ENCODE measurements around the gene SRGAP1. TPM values are rescaled to one million over a fixed set of nuclear protein-coding genes. Genes with fewer than 3 reads are reported as not detected.

Gene SRGAP1
- total and polyA plus RNA-seq, 2 of the 13 experiments (the other 11 are each of a cell fraction or from before 2014, with no cell fraction given), result 1.6 to 3.4 TPM

DNA sequence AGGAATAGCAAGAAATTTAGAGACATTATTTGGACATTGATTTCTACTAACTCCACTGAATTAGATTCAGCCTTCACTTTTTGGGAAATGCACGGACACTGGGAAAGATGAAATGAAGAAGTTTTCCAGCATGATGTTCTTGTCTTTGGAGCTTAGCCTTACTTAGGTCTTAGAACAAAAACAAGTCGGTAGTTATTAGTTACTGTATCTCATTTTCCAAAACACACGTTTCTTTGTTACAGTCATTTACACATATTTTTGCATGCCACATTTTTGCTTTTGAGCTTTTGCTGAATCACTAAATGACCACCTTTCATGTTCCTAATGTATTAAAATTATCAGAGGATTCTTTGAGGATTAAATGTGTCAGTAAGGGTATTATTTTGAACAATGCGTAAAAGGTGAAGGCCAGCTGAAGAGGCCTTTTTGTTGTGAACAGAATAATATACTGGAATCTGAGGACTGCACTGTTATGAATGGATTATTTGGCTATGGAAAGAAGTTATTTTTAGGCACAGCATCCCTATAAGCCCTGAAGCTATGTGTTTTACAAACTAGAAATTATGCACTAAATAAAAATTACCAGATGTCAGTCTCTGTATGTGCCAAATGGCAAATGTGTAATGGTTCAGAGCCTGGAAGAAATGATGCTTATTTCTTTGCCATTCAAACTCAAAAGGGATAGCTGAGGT, 138.2 kb downstream of the SRGAP1 start (continued):
- TF ChIP-seq, protein P1, sequence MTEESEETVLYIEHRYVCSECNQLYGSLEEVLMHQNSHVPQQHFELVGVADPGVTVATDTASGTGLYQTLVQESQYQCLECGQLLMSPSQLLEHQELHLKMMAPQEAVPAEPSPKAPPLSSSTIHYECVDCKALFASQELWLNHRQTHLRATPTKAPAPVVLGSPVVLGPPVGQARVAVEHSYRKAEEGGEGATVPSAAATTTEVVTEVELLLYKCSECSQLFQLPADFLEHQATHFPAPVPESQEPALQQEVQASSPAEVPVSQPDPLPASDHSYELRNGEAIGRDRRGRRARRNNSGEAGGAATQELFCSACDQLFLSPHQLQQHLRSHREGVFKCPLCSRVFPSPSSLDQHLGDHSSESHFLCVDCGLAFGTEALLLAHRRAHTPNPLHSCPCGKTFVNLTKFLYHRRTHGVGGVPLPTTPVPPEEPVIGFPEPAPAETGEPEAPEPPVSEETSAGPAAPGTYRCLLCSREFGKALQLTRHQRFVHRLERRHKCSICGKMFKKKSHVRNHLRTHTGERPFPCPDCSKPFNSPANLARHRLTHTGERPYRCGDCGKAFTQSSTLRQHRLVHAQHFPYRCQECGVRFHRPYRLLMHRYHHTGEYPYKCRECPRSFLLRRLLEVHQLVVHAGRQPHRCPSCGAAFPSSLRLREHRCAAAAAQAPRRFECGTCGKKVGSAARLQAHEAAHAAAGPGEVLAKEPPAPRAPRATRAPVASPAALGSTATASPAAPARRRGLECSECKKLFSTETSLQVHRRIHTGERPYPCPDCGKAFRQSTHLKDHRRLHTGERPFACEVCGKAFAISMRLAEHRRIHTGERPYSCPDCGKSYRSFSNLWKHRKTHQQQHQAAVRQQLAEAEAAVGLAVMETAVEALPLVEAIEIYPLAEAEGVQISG (CRISPR knock-in tag; IDR thresholded peaks at IDR 0.05), result no peak
- no peak for TF ChIP-seq ZNF205 (CRISPR knock-in tag; IDR thresholded peaks at IDR 0.05)
- TF ChIP-seq, protein P2, sequence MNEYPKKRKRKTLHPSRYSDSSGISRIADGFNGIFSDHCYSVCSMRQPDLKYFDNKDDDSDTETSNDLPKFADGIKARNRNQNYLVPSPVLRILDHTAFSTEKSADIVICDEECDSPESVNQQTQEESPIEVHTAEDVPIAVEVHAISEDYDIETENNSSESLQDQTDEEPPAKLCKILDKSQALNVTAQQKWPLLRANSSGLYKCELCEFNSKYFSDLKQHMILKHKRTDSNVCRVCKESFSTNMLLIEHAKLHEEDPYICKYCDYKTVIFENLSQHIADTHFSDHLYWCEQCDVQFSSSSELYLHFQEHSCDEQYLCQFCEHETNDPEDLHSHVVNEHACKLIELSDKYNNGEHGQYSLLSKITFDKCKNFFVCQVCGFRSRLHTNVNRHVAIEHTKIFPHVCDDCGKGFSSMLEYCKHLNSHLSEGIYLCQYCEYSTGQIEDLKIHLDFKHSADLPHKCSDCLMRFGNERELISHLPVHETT (CRISPR knock-in tag; conservative IDR thresholded peaks at IDR 0.05), result no peak
- TF ChIP-seq, protein P3, sequence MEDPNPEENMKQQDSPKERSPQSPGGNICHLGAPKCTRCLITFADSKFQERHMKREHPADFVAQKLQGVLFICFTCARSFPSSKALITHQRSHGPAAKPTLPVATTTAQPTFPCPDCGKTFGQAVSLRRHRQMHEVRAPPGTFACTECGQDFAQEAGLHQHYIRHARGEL (CRISPR knock-in tag; IDR thresholded peaks at IDR 0.05), result no peak
- no peak for TF ChIP-seq NR2F1 (CRISPR knock-in tag; IDR thresholded peaks at IDR 0.05)

DNA sequence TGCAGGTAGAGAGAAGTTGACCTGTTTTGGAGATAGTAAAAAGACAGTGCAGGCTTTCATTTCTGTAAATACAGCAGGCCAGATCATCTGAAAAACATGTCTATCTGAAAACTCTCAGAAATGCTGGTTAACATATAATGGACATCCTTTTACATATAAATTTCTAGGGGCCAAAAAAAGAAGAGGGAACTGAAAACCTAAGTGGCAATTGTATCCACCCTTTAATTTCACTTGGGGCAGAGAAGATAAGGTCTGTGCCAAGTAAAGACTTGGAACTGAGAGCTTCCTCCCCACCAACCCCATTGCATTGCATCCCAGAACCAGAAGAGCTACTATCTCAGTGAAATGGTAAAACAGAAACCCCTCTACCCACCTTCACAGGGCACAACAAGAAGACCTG, 141.0 kb downstream of the SRGAP1 start:
- no TSS peak for BruUV-seq (replicated peaks)
- FAIRE-seq, result no peak

More for the DNA sequence above, 141.0 kb downstream of the SRGAP1 start:
- H3K4me3 ChIP-seq (replicated peaks in 1 of 3; ENCODE audit: insufficient read depth in 1 of 3, low read depth in 2 of 3, low read length in 3 of 3), result no peak overlapping the region
- ChIA-PET CTCF (ENCODE audit: low intra/inter-chr PET ratio, low total read pairs) (no interaction called here), POLR2A (no interaction called here)
- no peak for ATAC-seq
- no peak overlapping the region for H3K4me2 ChIP-seq (ENCODE audit: low read depth, low read length)
- TF ChIP-seq CCDC6 (CRISPR knock-in tag; IDR thresholded peaks at IDR 0.05), result no peak
- H3K79me2 ChIP-seq (ENCODE audit: insufficient read depth, low read length), result no peaks in the 10 kb centered on the region
- peaks cover 12% of the 10 kb centered on the region for H3K4me1 ChIP-seq (ENCODE audit: insufficient read depth, low read length)
- intact Hi-C loops (cut with micrococcal nuclease; ENCODE audit: unreplicated experiment), result no loop called here
- no peaks in the 10 kb centered on the region for H3K9me3 ChIP-seq (ENCODE audit: low read length)
- H3K36me3 ChIP-seq (replicated peaks in 1 of 2; ENCODE audit: control insufficient read depth in 1 of 2, insufficient read depth in 2 of 2, low read length in 2 of 2), result no peaks in the 10 kb centered on the region
- no peak overlapping the region for H3K27ac ChIP-seq (ENCODE audit: extremely low read length, insufficient read depth, low read length)
- H3K27me3 ChIP-seq (ENCODE audit: control insufficient read depth in 1 of 2, insufficient read depth in 2 of 2, low read length in 2 of 2), result no peaks in the 10 kb centered on the region
- in situ Hi-C loops (cut with HindIII; ENCODE audit: extremely low pct_ligation_motif_present, low pct_unique_long_range_greater_than_20kb), result no loop called here
- no peaks in the 10 kb centered on the region for H4K20me1 ChIP-seq (ENCODE audit: insufficient read depth, low read length)
- no peak overlapping the region for H3K9ac ChIP-seq (ENCODE audit: insufficient read depth, low read depth, low read length)
- no peak for DNase-seq (ENCODE audit: low spot score)
- no peak overlapping the region for H2AFZ ChIP-seq (ENCODE audit: low read length)
